KMS-11 (cell line): ENCODE measurements around the gene TSPAN9.

ENCODE experiments used
- H2AFZ ChIP-seq: fragments of 200-600 bp; sonication (generic); 2 replicates; pipeline ENCODE4 v1.6.1; 2016; ENCODE audit warnings: antibody characterized with exemption, mixed run types, low read depth
- H3K27ac ChIP-seq: fragments of 200-600 bp; sonication (generic); 2 replicates; pipeline ENCODE4 v1.6.1; 2016; ENCODE audit warnings: mild to moderate bottlenecking, mixed run types
- H3K27me3 ChIP-seq: fragments of 200-600 bp; sonication (generic); 2 replicates; pipeline ENCODE4 v1.6.1; 2017; ENCODE audit warnings: mild to moderate bottlenecking, low read depth, mixed run types, moderate library complexity; ENCODE audit not compliant: insufficient read depth
- H3K36me3 ChIP-seq: fragments of 200-600 bp; sonication (generic); 2 replicates; pipeline ENCODE4 v1.6.1; 2017; ENCODE audit warnings: mild to moderate bottlenecking, mixed run types; ENCODE audit not compliant: insufficient read depth
- H3K4me1 ChIP-seq: fragments of 200-600 bp; sonication (generic); 2 replicates; pipeline ENCODE4 v1.6.1; 2016; ENCODE audit warnings: mild to moderate bottlenecking, low read depth, mixed run types; ENCODE audit not compliant: poor library complexity, severe bottlenecking
- H3K4me2 ChIP-seq: fragments of 200-600 bp; sonication (generic); 2 replicates; pipeline ENCODE4 v1.7.0; 2016; ENCODE audit warnings: mild to moderate bottlenecking, mixed run types
- H3K4me3 ChIP-seq: fragments of 200-600 bp; sonication (generic); IDR thresholded peaks from 2 replicates; pipeline ENCODE4 v1.6.1; 2017; ENCODE audit warnings: low read depth, low read length, mixed read lengths; ENCODE audit not compliant: insufficient read depth
- H3K79me2 ChIP-seq: fragments of 200-600 bp; sonication (generic); 2 replicates; pipeline ENCODE4 v1.6.1; 2016; ENCODE audit warnings: low read depth, mixed run types; ENCODE audit not compliant: insufficient read depth
- H3K9ac ChIP-seq: fragments of 200-600 bp; sonication (generic); 2 replicates; pipeline ENCODE4 v1.6.1; 2016; ENCODE audit warnings: mild to moderate bottlenecking, mixed run types
- H4K20me1 ChIP-seq: fragments of 200-600 bp; sonication (generic); 2 replicates; pipeline ENCODE4 v1.6.1; 2016; ENCODE audit warnings: mild to moderate bottlenecking, mixed run types; ENCODE audit not compliant: insufficient read depth
- CTCF ChIP-seq: fragments of 200-600 bp; sonication (generic); conservative IDR thresholded peaks from 2 replicates; pipeline ENCODE4 v1.6.1; 2017; ENCODE audit warnings: low read depth, mild to moderate bottlenecking, antibody characterized with exemption, low read length, moderate library complexity, mixed read lengths

Gene TSPAN9

GRCh38 chr12:3069714-3070113 is 7.5 kb upstream of the TSPAN9 start:
- Histone ChIP-seq H3K4me3 (no peak overlapping the region), H4K20me1 (no peaks in the 10 kb centered on the region), H3K9ac (no peak overlapping the region), H3K36me3 (no peaks in the 10 kb centered on the region), H3K4me1 (peaks cover 3% of the 10 kb centered on the region), H3K79me2 (no peaks in the 10 kb centered on the region), H3K27ac (no peak overlapping the region), H2AFZ (no peak overlapping the region), H3K27me3 (no peaks in the 10 kb centered on the region), H3K4me2 (no peak overlapping the region)
- no peak for TF ChIP-seq CTCF

- Histone ChIP-seq H3K4me3 (no peak overlapping the region), H3K4me1 (peaks cover 6% of the 10 kb centered on the region), H4K20me1 (no peaks in the 10 kb centered on the region), H3K4me2 (no peak overlapping the region), H3K9ac (no peak overlapping the region), H3K79me2 (no peaks in the 10 kb centered on the region), H2AFZ (no peak overlapping the region), H3K36me3 (no peaks in the 10 kb centered on the region), H3K27ac (no peak overlapping the region), H3K27me3 (no peaks in the 10 kb centered on the region)
- TF ChIP-seq CTCF = no peak
Observed at GRCh38 chr12:3071107-3071506, 6.1 kb upstream of the TSPAN9 start.

DNA sequence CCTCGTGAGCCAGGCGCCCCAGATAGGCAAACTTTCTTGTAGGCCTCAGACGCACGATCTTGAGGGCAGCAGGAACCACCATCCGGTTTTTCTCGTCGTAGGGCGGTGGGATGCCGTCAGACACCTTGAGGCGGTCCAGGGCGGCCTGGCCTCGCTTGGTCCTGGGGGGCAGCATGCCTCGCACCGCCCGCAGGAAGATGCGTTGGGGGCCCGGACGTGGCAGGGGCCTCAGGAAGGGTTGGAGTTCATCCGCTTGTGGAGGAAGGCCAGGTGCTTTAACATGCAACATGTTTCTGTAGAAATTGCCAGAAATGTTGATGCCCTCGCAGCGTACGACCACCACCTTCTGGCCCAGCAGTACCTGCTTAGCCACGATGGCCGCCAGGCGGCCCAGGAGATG is 5.5 kb upstream of the TSPAN9 start:
- Histone ChIP-seq H3K36me3 (no peaks in the 10 kb centered on the region), H3K9ac (no peak overlapping the region), H3K79me2 (no peaks in the 10 kb centered on the region), H3K4me3 (no peak overlapping the region), H3K27me3 (no peaks in the 10 kb centered on the region), H4K20me1 (no peaks in the 10 kb centered on the region), H3K4me1 (peaks cover 11% of the 10 kb centered on the region), H3K27ac (no peak overlapping the region), H3K4me2 (no peak overlapping the region), H2AFZ (no peak overlapping the region)
- no peak for TF ChIP-seq CTCF

- peak; percentile 92 for TF ChIP-seq CTCF
- H3K4me3 ChIP-seq = no peak overlapping the region
- no peak overlapping the region for H3K4me2 ChIP-seq
- H3K27ac ChIP-seq = no peak overlapping the region
- H3K9ac ChIP-seq = no peak overlapping the region
- H3K27me3 ChIP-seq = no peaks in the 10 kb centered on the region
- no peaks in the 10 kb centered on the region for H4K20me1 ChIP-seq
- no peaks in the 10 kb centered on the region for H3K79me2 ChIP-seq
- peak overlapping the region; percentile 78; the same call in 1 of the 2 replicates for H2AFZ ChIP-seq
- H3K36me3 ChIP-seq = no peaks in the 10 kb centered on the region
- H3K4me1 ChIP-seq = peaks cover 15% of the 10 kb centered on the region
Observed at GRCh38 chr12:3073438-3074250, 3.5 kb upstream of the TSPAN9 start.
